ENCODE measurements around the gene SCD.

DNA sequence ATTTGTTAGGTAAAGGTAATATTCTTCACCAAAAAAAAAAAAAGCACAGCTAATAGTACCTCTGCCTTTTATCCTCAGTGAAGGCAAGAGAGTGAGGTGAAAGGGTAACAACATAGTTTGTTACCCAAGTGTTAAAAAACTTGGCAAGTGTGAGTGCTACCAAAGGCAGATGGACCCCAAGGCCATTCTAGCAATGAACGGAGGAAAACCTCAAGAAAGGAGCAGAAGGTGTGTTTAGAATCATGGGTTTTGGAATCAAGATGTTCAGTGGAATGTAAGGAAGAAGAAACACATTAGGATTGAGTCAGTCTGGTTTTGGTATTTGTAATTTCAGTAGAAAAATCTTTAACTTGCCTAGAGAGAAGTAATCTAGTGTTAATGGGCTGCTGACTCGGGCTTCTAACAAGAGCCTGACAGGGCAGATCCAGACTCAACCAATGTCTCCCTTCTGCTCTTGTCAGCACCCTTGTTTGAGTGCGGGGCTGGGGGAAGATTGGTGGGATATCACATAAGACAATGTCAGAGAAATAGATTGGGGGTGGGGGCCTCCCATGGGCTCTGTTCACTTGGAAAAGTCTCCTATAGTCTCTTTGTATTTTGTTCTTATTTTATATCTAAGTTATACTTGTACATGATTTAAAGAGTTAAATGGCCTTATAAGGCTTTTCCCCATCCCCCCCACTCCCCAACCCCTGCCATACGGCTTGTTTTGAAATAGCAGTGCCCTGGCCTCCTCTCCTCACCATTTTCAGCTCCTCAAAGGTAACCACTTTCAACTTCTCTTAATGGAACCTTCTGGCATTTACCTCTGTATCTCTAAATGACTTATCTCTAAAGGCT is 44.4 kb downstream of the SCD start:
- no peak for TF ChIP-seq POLR2AphosphoS5 (IDR thresholded peaks at IDR 0.05; ENCODE audit: borderline replicate concordance, low read depth, low read length)
- TF ChIP-seq EZH2 (IDR thresholded peaks at IDR 0.05) = no peak
- no peak for TF ChIP-seq FOXP2 (optimal IDR thresholded peaks at IDR 0.05; ENCODE audit: control extremely low read depth, extremely low read length, insufficient read depth)
